Stimulated activated CD4-positive, alpha-beta T cell treated with anti-CD3 and anti-CD28 coated beads, Interleukin-12 subunit alpha, Interleukin-12 subunit beta, amount 100 ng/mL, for 4 hours (primary cell): ENCODE data around the gene CHST11.

Experiments
- DNase-seq: peaks from one replicate; pipeline ENCODE4 v3.0.0-alpha.2; 2020

CHST11 gene

DNA sequence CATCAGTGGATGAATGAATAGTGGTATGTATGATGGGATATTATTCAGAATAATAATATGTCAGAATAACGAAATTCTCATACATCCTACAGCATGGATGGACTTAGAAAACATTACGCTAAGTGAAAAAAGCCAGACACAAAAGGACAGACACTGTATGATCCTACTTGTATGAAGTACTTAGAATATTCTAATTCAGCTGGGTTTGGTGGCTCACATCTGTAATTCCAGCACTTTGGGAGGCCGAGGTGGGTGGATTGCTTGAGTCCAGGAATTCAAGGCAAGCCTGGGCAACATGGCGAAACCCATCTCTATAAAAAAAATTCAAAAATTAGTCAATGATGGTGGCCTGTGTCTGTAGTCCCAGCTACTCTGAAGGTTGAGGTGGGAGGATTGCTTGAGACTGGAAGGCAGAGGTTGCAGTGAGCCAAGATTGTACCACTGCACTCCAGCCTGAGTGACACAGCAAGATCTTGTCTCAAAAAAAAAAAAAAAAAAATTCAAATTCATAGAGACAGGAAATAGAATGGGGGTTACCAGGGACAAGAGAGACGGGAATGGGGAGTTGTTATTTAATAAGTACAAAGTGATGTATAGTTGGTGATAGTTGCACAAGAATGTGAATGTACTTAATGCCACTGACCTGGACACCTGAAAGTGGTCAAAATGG, 132.3 kb downstream of the CHST11 start:
- DNase-seq: no peak

DNA sequence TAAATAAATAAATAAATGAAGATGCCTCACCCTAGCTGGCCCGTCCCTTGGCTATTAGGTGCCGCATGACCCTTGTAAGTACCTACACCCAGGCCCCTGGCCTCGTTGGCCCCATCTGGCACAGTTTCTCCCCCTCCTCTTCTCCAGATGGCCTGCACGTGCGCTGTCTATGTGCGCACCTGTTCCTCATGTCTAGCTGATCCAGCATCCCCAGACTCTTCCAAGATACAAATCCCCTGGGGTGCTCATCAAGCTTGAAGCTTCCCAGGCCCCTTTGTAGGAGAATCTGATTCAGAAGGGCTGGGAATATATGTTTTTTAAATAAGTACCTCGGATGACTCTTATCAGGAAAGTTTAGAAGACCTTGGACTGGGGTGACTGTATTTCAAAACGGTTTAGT, 133.3 kb downstream of the CHST11 start:
- no peak for DNase-seq

DNA sequence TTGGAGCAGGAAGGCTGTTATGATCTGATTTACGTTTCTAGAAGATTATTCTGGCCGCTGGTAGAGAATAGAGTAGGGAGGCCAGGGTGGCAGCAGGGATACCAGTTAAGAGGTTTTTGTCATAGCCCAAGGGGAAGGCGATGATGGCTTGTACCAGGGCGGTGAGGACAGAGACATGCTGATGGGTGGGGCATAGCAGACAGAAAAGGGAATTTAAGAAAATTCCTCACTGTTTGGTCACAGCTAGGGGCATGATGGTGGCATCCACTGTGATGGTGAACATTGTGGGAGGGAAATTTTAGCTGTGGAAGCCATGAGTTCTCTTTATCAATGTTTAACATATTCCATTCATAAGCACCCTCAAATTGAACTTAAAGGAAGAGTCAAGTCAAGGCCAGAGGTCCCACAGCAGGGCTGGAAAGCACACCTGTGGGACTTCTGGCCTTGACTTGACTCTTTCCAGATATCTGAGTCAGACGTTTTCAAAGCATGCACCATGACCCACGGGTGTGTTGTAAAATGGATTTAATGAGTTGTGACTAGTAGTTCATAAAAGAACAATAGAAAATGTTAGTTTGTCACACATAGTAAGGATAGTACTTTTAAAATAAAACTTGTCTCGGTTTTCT, 134.6 kb downstream of the CHST11 start:
- no peak for DNase-seq

DNA sequence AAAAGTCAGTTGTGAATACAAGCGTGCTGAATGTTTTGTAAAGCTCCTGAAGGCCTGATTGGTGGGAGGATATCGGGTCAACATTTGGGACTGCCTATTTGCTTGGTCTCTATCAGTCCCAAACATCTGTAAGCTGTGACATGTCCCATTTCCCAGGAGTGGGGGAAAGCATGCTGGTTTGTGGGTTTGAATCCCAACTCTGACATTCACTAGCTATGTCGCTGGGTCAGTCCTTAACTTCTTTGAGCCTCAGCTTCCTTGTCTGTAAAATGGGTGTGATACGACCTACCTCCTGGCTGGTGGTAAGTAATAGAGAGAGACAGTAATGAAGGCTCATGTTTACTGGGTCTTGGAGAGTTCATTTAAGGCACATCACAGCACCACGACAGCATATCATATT, 136.7 kb downstream of the CHST11 start:
- DNase-seq: no peak

DNA sequence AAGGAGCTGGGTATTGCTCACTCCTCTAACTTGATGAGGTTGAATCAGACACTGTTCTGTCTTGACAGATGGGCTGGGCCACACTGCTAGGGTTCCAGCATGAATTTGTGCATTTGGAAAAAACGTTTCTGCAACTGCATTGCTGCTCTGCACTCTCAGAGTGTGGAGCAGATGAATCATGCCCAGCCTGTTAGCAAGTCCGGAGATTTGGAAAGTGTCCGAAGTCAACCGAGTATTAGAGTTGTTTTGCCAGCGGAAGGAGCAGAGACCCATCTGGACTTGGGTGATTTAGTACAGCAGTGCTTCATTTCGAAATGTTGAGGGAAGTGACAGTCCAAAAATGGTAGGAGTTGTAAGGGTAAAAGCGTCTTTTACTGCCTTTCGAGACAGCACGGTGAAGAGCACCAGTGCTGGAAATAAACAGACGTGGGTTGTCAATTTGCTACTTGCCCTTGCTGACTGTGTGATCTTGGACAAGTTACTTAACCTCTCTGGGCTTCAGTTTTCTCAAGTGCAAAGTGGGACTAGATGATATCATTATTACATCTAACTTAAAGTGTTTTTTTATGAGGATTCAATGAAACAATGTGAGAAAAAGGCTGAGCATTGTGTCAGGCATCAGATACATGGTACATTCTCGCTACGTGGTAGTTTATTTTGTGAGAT, 139.5 kb downstream of the CHST11 start:
- DNase-seq: no peak

DNA sequence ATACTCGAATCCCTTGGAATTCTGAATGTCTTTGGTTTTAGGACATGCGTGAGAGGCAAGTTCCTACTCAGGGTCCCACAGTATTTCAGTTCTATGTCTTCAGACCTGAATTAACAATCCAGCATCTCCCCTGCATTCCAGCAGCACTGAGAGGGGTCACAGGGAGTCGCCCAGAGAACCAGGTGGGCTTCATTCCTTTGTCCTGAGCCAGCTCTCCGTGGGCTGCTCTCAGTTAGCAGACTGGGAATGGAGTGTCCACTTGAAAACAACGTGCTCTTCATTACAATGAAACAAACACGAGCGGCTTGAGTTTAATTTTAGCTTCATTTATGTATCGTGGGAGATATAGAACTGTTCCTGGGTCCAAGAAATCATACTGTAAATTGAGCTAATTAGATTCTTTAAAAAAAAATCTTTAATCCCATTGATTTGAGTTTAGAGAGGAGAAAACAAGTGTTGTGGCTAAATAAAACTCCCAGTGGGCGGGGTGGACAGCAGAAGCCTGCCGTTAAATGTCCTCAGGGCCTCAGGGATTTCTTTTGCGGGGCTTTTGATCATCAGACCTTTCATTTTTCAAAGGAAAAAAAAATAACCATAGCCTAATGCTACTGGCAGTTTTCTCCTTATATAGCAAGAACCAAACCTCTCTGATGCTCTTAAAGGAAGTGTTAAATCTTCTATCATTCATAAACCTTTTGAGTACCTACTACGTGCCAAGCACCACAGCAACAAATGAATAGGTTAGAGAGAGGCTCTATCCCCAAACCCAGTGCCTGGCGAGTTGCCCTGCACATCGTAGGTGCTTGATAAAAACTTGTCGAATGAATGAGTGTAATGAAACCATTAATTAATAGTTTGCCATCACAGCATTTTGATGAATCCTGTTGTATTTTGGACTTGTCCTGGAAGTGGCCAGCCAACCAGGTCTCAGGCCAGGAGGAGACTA, 140.4 kb downstream of the CHST11 start:
- DNase-seq: no peak

DNA sequence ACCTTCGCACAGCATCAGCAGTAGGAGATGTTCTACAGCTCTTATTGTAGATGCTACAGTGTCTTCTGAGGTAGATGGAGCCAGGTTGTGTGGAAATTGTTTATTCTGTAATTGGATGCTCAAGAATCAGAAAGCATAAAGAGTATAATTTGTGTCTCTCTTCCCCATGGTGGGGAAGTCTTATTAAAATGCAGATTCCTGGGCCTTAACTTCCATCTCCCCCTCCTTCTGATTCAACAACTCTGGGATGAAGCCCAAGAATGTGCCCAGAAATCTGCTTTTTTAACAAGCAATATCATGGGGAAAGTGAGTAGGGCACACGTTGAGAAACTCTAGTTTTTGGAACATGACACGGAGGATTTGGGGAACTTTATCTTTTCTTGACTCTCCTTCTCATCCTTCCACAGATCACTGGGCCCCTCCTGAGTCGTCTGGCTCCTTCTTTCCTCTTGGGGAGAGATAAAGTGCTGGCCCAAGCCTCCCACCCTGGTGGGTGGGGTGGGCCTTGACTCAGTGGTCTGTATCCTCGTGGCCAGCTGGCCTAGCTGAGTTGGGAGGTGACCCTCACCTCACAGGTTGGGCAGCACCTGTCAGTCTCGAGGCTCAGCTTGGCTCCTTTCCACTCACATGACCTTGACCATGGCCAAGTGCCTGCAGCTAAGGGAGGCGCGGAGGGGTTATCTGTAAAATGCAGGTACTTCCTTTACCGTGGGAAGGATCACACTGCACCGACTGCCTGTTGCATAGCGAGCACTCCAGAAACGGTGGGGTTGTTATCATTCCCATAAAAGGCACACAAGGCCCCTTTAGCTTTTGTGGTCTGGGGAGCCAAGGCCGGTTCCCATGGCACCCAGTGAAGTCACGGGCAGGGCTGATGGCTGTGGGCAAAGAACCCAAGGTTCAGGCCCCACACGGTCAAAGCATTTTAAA, 141.9 kb downstream of the CHST11 start:
- no peak for DNase-seq

DNA sequence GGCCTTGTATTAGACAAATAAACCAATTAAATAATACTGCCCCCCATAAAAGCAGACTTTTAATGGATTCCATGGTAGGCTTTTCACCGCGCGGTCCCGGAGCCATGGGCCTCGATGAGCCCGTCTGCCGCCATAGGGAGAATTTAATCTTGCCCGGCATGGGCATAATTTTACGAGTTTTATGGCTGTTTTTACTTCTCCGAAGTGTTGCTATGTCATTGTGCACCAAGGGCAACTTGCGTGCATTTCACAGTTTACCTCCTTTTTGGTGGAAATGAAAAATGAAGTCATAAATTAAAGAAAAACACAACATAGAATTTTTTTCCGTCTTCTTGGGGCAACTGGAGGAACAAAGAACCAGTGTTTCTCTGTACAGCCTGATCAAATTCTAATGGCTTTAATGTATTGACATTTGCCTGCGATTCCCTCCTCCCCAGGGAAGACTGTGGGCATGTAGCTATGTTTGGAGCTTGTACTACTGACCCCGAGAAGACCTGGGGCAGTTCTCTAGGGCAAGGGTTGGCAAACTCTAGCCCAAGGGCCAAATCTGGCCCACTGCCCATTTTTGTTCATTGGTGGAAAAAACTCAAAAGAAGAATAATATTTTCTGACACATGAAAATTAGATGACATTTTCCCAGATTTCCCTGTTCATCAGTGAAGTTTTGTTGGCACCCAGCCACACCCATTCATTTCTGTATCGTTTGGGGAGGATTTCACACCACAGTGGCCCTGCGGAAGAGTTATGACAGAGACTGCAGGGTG, 142.7 kb downstream of the CHST11 start:
- DNase-seq: no peak

DNA sequence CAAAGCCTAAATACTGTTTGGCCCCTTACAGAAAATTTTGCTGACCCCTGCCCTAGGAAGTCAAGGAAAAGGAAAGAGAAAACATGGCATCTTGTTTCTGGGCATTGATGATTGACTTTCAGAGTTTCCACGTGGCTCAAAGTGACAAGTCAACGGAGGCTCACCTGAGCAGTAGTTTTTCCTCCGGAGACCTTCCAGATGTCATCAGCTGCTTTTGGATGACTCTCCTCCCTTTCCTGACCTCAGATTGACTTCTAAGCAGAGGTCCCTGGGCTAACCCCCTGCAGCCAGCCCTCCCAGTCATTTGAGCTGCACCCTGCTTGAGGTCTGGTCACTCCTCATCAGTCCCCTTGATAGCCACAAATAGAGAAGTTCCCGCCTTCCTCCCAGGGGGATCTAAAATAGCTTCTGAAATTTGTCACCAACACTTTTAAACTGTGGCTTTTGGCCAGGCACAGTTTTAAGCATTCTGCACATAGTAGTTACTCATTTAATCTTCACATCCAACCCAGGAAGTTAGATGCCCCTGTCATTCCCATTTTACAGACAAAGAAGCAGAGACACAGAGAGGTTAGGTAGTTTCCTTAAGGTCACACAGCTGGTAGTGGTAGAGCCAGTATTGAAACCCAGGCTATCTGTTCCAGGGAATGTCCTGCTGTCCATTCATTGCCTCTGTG, 143.4 kb downstream of the CHST11 start:
- no peak for DNase-seq

DNA sequence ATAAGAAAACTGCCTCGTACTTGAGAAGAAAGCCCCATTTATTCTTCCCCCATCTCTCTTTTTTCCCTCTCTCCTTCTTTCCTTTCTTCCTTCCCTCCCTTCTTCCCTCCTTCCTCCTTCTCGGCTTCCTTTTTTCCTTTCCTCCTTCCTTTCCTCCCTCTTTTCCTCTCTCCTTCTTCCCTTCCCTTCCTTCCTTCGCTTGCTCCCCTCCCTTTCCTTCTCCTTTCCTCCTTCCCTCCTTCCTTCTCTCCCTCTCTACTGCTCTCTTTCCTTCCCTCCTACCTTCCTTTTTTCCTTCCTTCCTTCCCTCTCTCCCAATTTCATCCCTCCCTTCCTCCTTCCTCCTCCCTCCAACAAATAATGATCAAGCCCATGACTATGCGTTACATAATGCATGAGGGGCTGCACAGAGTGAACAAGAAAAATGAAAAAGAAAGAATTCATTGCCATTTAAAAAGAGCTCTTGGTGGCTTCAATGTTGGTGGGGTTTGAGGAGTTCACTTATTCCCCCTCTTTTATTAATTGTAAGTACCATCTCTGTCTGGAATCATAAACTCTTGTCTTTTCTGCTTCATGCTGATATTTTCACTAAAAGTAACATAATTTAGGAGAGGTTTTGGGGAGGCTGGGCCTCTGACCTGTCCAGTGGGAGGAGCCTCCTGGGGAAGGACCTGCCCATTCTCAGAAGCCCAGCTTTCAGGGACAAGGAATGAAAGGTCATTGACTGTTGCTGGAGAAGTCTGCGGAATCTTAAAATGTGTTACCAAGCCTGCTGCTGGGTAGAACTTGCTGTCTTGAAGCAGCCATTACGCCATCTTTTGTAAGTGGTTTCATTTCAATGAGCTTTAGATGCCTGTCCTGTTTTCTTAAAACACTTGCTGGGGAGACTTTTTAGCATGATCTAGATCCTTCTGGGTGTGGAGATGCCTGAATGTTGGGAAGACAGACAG, 144.3 kb downstream of the CHST11 start:
- DNase-seq: no peak

DNA sequence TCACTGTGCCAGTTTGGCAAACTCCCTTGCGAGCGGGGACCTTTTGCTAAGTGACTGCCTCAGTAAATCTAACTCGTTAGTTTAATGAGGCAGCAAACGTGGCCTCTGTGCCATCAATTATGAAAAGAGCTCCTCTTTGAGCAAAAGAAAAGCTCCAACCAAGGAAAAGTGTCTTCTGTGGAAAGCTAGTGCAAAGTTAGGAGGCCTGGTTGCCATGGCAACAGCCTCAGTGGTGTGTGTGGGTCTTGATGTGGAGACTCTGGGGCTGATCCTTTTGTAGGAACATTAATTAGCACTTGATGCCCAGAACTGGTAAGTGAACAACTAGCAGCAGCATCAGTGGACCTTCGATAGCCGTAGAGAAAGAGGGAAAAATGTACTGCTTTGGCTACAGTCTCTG, 145.7 kb downstream of the CHST11 start:
- DNase-seq: no peak

DNA sequence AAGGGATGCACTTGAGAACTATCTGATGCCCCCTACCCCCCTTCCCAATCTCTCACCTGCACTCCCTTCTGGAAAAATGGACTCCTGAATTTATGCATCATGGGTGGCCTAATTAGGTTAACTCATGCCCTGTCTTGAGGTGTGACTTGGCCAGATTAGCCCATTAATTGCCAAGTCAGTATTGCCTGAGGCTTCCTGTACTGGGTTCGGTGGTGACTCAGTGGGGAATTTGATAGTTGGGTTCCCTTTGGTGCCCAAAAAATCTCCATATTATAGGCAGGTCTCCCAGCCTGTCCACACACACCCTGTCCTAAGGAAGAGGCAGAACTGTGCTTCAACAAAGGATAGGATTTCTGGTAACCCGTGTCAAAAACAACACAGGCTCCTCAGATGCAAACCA, 146.1 kb downstream of the CHST11 start:
- no peak for DNase-seq

DNA sequence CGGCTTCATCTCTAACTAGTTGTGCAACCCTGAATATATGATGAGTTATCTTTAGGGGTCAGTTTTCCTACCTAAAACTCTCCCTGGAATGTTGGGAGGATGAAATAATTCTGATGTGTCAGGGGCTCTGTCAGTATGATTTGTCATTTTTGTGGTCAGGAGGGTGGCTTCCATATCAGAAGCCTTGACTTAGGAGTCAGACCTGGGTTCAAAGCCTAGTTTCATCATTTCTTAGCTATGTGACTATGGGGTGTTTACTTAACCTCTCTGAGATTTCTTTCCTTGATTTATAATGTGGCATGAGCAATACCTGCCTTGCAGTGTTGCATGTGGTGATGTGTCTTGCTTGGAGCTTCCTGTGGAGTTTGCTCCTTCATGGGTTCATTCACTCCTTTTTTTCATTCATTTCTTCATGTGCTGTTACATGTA, 146.8 kb downstream of the CHST11 start:
- DNase-seq: no peak

DNA sequence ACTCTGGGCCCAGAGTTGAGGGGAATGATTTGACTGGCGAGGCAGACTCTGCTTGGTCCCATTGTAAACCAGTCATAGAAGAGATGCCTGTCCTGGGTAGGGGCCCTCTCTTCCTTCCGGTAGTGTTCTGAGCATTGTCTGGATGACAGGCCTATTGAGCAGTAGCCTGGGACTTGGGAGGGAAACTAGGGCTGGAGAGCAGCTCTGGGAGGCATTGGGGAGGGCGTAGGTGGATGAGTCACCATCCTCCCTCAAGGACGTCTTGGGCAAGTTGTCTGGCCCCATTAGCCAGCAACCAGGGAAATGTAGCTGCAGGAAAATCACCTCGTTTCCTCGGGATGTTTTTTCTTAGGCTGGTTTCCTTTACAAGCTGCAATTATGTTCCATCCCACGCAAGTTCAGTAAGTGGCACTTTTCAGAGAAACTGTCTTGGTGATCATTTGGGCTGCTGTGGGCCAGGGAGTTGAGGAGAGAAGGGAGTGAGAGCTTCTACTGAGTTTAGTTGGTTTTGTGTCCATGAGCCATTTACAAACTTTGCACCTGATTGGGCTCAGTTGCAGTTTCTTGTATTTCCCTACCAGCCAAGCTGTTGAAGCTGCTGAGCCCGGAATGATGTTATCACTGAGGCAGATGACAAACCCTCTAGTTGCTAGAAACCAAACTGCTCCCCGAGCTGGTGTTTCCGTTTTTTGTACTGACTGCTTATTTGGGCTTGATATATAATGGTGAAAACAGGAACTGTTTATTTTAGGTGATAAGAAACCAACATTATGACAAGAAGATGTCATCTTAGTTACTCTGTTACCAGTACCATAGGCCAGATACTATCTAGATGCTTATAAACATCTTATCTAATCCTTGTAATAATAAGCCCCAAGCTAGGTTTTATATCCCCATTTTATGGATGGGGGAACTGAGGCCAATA, 147.6 kb downstream of the CHST11 start:
- DNase-seq: peak; percentile 11

DNA sequence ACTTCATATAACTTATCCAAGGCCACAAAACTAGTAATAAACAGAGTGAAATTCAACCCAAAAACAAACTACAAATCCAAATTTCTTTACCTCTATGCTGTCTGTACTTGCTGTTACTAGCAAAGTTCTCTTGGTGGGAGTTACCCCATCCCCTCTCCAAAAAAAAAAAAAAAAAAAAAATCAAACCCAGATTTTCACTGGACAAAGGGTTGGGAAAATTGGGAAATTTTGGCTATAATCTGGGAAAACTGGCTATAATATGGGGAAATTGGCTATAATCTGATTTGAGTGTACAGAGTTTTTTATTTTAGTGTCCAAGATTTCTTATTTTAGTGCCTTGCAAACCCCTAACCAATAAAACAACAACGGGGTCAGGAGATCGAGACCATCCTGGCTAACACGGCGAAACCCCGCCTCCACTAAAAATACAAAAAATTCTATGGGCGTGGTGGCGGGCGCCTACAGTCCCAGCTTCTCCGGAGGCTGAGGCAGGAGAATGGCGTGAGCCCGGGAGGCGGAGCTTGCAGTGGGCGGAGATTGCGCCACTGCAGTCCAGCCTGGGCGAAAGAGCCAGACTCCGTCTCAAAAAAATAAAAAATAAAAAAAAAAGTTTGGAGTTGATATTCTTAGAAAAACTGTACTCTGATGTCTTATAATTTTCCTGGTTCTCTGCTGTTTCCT, 148.4 kb downstream of the CHST11 start:
- no peak for DNase-seq

DNA sequence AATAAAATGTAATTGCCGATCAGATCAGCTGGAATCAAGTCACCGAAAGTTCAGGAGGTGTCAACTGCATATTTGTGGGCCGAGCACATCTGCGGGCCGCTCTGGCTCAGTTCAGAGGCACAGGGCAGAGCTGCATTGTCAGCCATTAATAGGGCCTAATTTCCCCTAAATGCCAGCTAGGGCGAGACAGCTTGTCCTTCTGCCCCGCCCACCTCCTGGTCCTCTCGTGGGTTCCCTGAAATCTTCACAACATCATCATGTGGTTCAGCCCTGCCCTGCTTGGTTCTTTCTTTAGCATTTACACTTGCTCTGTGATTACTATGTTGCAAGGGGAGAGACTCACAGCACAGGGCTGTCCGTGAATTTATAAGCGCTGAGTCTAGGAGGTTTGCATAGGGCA, 148.9 kb downstream of the CHST11 start:
- DNase-seq: no peak

DNA sequence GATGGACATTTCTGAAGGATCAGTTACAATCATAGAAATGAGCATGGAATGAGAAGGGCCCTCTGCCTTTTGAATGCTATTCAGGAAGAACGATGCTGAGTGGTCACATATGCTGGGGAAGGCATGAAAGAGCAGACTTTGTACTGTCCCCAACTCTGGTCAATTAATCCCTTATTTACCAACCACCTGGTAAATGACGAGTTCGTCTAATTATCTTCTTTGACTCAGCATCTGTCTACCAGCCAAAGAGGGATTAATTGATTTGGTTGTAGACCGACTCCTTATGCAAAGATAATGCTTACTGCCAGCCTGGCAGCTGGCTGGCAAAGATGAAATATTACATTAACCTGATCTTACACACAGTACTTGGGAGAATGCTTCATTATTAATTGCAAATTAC, 152.2 kb downstream of the CHST11 start:
- DNase-seq: no peak

DNA sequence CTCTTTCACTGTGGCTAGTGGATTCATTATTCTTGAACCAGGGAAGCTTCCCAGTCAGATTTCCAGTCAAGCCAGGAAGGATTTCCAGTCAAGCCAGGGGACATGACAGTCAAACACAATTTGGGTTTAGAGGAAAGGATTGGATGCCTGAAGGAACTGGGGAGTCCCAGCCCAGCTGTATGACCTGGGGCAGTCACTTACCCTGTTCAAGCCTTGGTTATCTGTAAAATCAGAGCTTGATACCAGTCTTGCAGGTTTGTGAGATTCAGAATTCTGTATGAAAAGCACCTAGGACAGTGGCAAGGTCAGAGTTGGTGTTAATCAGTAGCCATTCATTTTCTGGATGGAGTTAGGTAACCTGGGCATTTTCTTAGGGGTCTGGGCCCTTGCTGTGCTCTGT, 152.7 kb downstream of the CHST11 start:
- DNase-seq: no peak
